HCT116 (cell line): ENCODE results near the gene MADD. TPM values are rescaled to one million over a fixed set of nuclear protein-coding genes. Genes with fewer than 3 reads are reported as not detected.

Experiments
- ATAC-seq: fragments of 200-7000 bp; cut with Tn5 transposase; 2 replicates; pipeline ENCODE4 v1.9.1; 2020; ENCODE audit warnings: mild to moderate bottlenecking, moderate library complexity
- BruUV-seq: library from RNA; stranded (reverse); fragments of 400-500 nt; replicated peaks from 2 replicates; lab custom pipeline; 2021; lab: Mats Ljungman, UMichigan
- CTCF ChIA-PET: fragments of 300-600 bp; sonication (Branson Sonifier 250); formaldehyde crosslinking; loops from one replicate; lab custom pipeline; 2021; ENCODE audit warnings: antibody characterized with exemption; lab: Charles Lee
- POLR2A ChIA-PET: fragments of 300-600, 350-600 bp; sonication (Branson Sonifier 250); formaldehyde crosslinking; loops from one replicate; lab custom pipeline; 2021; ENCODE audit warnings: antibody characterized with exemption; lab: Charles Lee
- RAD21 ChIA-PET, 2 experiments: fragments of 300-600 bp; sonication (Branson Sonifier 250); formaldehyde crosslinking; loops; one replicate each; lab custom pipeline; 2023; ENCODE audit warnings: low total read pairs in 2 of 2; ENCODE audit not compliant: uncharacterized antibody in 2 of 2, unreplicated experiment in 2 of 2, low non-redundant PET in 1 of 2; lab: Charles Lee
- DNase-seq: peaks from one replicate; pipeline ENCODE4 v3.0.0-alpha.2; 2010; ENCODE audit warnings: low read depth, low spot score
- H2AFZ ChIP-seq: fragments of 200-600 bp; shearing (Covaris generic), sonication (generic); 2 replicates; pipeline ENCODE4 v1.6.1; 2017; ENCODE audit warnings: low read depth, mixed run types, mixed read lengths, antibody characterized with exemption, low read length; ENCODE audit not compliant: poor library complexity, severe bottlenecking
- H3K27ac ChIP-seq: 2 replicates; pipeline ENCODE4 v1.5.1; 2012; ENCODE audit warnings: low read depth, low read length
- H3K27me3 ChIP-seq: fragments of 200-600 bp; sonication (generic); 2 replicates; pipeline ENCODE4 v1.6.1; 2016; ENCODE audit warnings: mixed run types, low read length, mixed read lengths; ENCODE audit not compliant: insufficient read depth
- H3K36me3 ChIP-seq, 2 experiments: fragments of 200-500 bp in 1 of 2; fragments of 200-600 bp in 1 of 2; sonication (Bioruptor generic) in 1 of 2; sonication (generic) in 1 of 2; 2 replicates each; pipeline versions ENCODE4 v1.5.1 to v1.6.1; 2014 to 2016; ENCODE audit warnings: low read length in 2 of 2, inconsistent platforms in 1 of 2, mixed read lengths in 1 of 2, mixed run types in 1 of 2; ENCODE audit not compliant: insufficient read depth in 2 of 2, control insufficient read depth in 1 of 2
- H3K4me1 ChIP-seq, 2 experiments: fragments of 200-600 bp in 1 of 2; sonication (generic) in 1 of 2; 2 replicates each; pipeline versions ENCODE4 v1.5.1 to v1.6.1; 2012 to 2017; ENCODE audit warnings: low read length in 2 of 2, inconsistent platforms in 1 of 2, mild to moderate bottlenecking in 1 of 2, mixed read lengths in 1 of 2, mixed run types in 1 of 2, moderate library complexity in 1 of 2; ENCODE audit not compliant: insufficient read depth in 2 of 2, control insufficient read depth in 1 of 2
- H3K4me2 ChIP-seq: fragments of 200-600 bp; sonication (generic); 2 replicates; pipeline ENCODE4 v1.6.1; 2017; ENCODE audit warnings: mixed run types, low read length, mixed read lengths
- H3K4me3 ChIP-seq, 2 experiments: fragments of 200-600 bp in 1 of 2; sonication (generic) in 1 of 2; replicated peaks in 1 of 2; 2 replicates each; pipeline ENCODE4 v1.5.1; 2011 to 2016; ENCODE audit warnings: low read length in 2 of 2, control low read depth in 1 of 2, low read depth in 1 of 2, mild to moderate bottlenecking in 1 of 2, mixed read lengths in 1 of 2, mixed run types in 1 of 2
- H3K79me2 ChIP-seq: fragments of 200-600 bp; sonication (generic); 2 replicates; pipeline ENCODE4 v1.6.1; 2017; ENCODE audit warnings: mild to moderate bottlenecking, mixed run types, low read length, moderate library complexity, mixed read lengths; ENCODE audit not compliant: insufficient read depth
- H3K9ac ChIP-seq: fragments of 200-600 bp; sonication (generic); 2 replicates; pipeline ENCODE4 v1.6.1; 2016; ENCODE audit warnings: low read length, mixed read lengths
- H3K9me2 ChIP-seq: fragments of 200-600 bp; sonication (generic), shearing (Covaris generic); 2 replicates; pipeline ENCODE4 v1.6.1; 2017; ENCODE audit warnings: mixed run types, mild to moderate bottlenecking, moderate library complexity; ENCODE audit not compliant: insufficient read depth
- H3K9me3 ChIP-seq, 2 experiments: fragments of 200-500 bp in 1 of 2; fragments of 200-600 bp in 1 of 2; sonication (Bioruptor generic) in 1 of 2; sonication (generic) in 1 of 2; 2 replicates each; pipeline ENCODE4 v1.6.1; 2014 to 2017; ENCODE audit warnings: low read length in 2 of 2, mixed read lengths in 2 of 2, inconsistent platforms in 1 of 2, low read depth in 1 of 2, mild to moderate bottlenecking in 1 of 2, mixed run types in 1 of 2, moderate library complexity in 1 of 2; ENCODE audit not compliant: control insufficient read depth in 1 of 2, insufficient read depth in 1 of 2
- H4K20me1 ChIP-seq: fragments of 200-600 bp; sonication (generic), shearing (Covaris generic); 2 replicates; pipeline ENCODE4 v1.6.1; 2017; ENCODE audit warnings: mixed run types, mild to moderate bottlenecking, moderate library complexity; ENCODE audit not compliant: insufficient read depth
- CBX3 ChIP-seq: IDR thresholded peaks from 2 replicates; pipeline ENCODE4 v1.6.1; 2012; ENCODE audit warnings: low read depth
- EGR1 ChIP-seq: IDR thresholded peaks from 2 replicates; pipeline ENCODE4 v1.6.1; 2012; ENCODE audit warnings: low read depth
- ELF1 ChIP-seq: IDR thresholded peaks from 2 replicates; pipeline ENCODE4 v1.6.1; 2012; ENCODE audit warnings: low read depth, borderline replicate concordance
- EZH2 ChIP-seq: fragments of 200-600 bp; sonication (generic); IDR thresholded peaks from 2 replicates; pipeline ENCODE4 v1.6.1; 2017; ENCODE audit warnings: antibody characterized with exemption, mixed run types
- EZH2phosphoT487 ChIP-seq: fragments of 200-600 bp; IDR thresholded peaks from 2 replicates; pipeline ENCODE4 v1.6.1; 2018; ENCODE audit warnings: antibody characterized with exemption, borderline replicate concordance
- FOSL1 ChIP-seq: IDR thresholded peaks from 2 replicates; pipeline ENCODE4 v1.6.1; 2012; ENCODE audit warnings: low read depth
- POLR2A ChIP-seq: IDR thresholded peaks from 2 replicates; pipeline ENCODE4 v1.7.0; 2011; ENCODE audit warnings: borderline replicate concordance; ENCODE audit not compliant: insufficient read depth, insufficient read length; ENCODE audit errors: extremely low read depth
- POLR2AphosphoS5 ChIP-seq: IDR thresholded peaks from 2 replicates; pipeline ENCODE4 v1.6.1; 2011; ENCODE audit warnings: mild to moderate bottlenecking, low read depth, low read length, moderate library complexity
- RAD21 ChIP-seq: IDR thresholded peaks from 2 replicates; pipeline ENCODE4 v1.6.1; 2012; ENCODE audit warnings: low read depth, mild to moderate bottlenecking
- SIN3A ChIP-seq: IDR thresholded peaks from 2 replicates; pipeline ENCODE4 v1.6.1; 2012; ENCODE audit warnings: low read depth
- SP1 ChIP-seq: IDR thresholded peaks from 2 replicates; pipeline ENCODE4 v1.6.1; 2012; ENCODE audit warnings: low read depth
- TCF7L2 ChIP-seq: IDR thresholded peaks from 2 replicates; pipeline ENCODE4 v1.7.0; 2011; ENCODE audit warnings: borderline replicate concordance, inconsistent platforms; ENCODE audit not compliant: insufficient read depth, insufficient read length; ENCODE audit errors: extremely low read depth
- ZFX ChIP-seq: fragments of 450-650 bp; IDR thresholded peaks from 2 replicates; pipeline ENCODE4 v1.6.1; 2017
- intact Hi-C: fragments of 100-400 bp; cut with micrococcal nuclease; formaldehyde crosslinking; loops from 2 replicates; pipeline ENCODE4 v1.10.0; 2022
- total RNA-seq: library from RNA; stranded (reverse); gene quantifications from one replicate; pipeline ENCODE4 v1.2.1, GENCODE V29; 2021; ENCODE audit not compliant: unreplicated experiment
- TF ChIP-seq, protein P1 (sequence below): IDR thresholded peaks from 2 replicates; pipeline ENCODE4 v1.6.1; 2011; ENCODE audit warnings: mild to moderate bottlenecking, low read length, moderate library complexity; ENCODE audit not compliant: insufficient replicate concordance; ENCODE audit errors: extremely low read depth
- TF ChIP-seq, protein P2 (sequence below), 3 experiments: fragments of 200-600 bp in 1 of 3; sonication (generic) in 1 of 3; IDR thresholded peaks in 2 of 3; conservative IDR thresholded peaks in 1 of 3; 2 replicates each; pipeline ENCODE4 v1.5.1; 2012 to 2017; ENCODE audit warnings: low read depth in 2 of 3, low read length in 2 of 3, antibody characterized with exemption in 1 of 3, borderline replicate concordance in 1 of 3, control low read depth in 1 of 3, mild to moderate bottlenecking in 1 of 3, mixed read lengths in 1 of 3, mixed run types in 1 of 3, moderate library complexity in 1 of 3; ENCODE audit not compliant: insufficient read depth in 1 of 3
- TF ChIP-seq, protein P3 (sequence below): IDR thresholded peaks from 2 replicates; pipeline ENCODE4 v1.6.1; 2012
- TF ChIP-seq, protein P4 (sequence below): IDR thresholded peaks from 2 replicates; pipeline ENCODE4 v1.6.1; 2012

Gene MADD
- total RNA-seq, 1 experiment from 2014 or later = 37.1 TPM

DNA sequence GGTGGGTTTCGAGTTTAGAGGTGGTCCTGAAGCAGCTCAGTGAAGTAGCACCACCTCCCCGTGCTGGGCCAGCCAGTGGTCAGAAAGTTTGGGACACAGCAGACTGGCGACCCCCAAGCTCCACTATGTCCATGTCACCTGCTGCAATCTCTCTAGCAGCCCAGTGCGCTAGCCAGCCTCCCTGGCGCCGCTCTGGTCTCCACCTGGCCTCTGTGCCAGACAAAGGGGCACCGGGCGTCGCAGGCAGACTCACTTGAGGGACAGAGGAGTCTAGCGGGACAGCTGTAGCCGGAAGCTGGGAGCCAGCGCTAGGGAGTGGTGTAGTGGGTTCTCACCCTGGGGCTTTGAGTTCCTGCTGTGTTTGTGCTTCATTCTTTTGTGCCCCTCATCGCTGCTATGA, 57.1 kb downstream of the MADD start:
- Histone ChIP-seq H3K9ac (no peak overlapping the region), H3K79me2 (no peaks in the 10 kb centered on the region), H4K20me1 (no peaks in the 10 kb centered on the region), H3K4me3 (no peak overlapping the region), H3K36me3 (peaks cover 7 to 12% of the 10 kb centered on the region in 2 experiments; a peak in 3 of 4 replicates), H3K9me2 (no peaks in the 10 kb centered on the region), H3K4me2 (no peak overlapping the region), H3K27ac (no peak overlapping the region), H3K9me3 (no peaks in the 10 kb centered on the region), H3K4me1 (no peaks in the 10 kb centered on the region), H2AFZ (no peak overlapping the region), H3K27me3 (no peaks in the 10 kb centered on the region)
- no peak for DNase-seq
- ChIA-PET POLR2A (no interaction called here), RAD21 (no interaction called here), CTCF (interaction anchor here (1.0 kb wide), 1 partner anchor 28 kb away, joined by 3 read pairs; no protein-coding TSS in a partner anchor)
- no peak for TF ChIP-seq SIN3A
- no peak for TF ChIP-seq RAD21
- TF ChIP-seq, protein P1, sequence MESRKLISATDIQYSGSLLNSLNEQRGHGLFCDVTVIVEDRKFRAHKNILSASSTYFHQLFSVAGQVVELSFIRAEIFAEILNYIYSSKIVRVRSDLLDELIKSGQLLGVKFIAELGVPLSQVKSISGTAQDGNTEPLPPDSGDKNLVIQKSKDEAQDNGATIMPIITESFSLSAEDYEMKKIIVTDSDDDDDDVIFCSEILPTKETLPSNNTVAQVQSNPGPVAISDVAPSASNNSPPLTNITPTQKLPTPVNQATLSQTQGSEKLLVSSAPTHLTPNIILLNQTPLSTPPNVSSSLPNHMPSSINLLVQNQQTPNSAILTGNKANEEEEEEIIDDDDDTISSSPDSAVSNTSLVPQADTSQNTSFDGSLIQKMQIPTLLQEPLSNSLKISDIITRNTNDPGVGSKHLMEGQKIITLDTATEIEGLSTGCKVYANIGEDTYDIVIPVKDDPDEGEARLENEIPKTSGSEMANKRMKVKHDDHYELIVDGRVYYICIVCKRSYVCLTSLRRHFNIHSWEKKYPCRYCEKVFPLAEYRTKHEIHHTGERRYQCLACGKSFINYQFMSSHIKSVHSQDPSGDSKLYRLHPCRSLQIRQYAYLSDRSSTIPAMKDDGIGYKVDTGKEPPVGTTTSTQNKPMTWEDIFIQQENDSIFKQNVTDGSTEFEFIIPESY = no peak
- no peak for TF ChIP-seq CBX3
- TF ChIP-seq TCF7L2 = no peak
- no peak for TF ChIP-seq POLR2A
- no peak for TF ChIP-seq ZFX
- TF ChIP-seq POLR2AphosphoS5 = no peak
- no peak for TF ChIP-seq EZH2
- TF ChIP-seq, protein P2, sequence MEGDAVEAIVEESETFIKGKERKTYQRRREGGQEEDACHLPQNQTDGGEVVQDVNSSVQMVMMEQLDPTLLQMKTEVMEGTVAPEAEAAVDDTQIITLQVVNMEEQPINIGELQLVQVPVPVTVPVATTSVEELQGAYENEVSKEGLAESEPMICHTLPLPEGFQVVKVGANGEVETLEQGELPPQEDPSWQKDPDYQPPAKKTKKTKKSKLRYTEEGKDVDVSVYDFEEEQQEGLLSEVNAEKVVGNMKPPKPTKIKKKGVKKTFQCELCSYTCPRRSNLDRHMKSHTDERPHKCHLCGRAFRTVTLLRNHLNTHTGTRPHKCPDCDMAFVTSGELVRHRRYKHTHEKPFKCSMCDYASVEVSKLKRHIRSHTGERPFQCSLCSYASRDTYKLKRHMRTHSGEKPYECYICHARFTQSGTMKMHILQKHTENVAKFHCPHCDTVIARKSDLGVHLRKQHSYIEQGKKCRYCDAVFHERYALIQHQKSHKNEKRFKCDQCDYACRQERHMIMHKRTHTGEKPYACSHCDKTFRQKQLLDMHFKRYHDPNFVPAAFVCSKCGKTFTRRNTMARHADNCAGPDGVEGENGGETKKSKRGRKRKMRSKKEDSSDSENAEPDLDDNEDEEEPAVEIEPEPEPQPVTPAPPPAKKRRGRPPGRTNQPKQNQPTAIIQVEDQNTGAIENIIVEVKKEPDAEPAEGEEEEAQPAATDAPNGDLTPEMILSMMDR (IDR thresholded peaks at IDR 0.05 in 2 of 3, conservative IDR thresholded peaks at IDR 0.05 in 1 of 3; ENCODE audit: borderline replicate concordance in 1 of 3, insufficient read depth in 1 of 3, low read depth in 2 of 3, low read length in 2 of 3) = no peak
- TF ChIP-seq, protein P3, sequence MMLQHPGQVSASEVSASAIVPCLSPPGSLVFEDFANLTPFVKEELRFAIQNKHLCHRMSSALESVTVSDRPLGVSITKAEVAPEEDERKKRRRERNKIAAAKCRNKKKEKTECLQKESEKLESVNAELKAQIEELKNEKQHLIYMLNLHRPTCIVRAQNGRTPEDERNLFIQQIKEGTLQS = no peak
- no peak for TF ChIP-seq FOSL1
- no peak for TF ChIP-seq EGR1
- TF ChIP-seq, protein P4, sequence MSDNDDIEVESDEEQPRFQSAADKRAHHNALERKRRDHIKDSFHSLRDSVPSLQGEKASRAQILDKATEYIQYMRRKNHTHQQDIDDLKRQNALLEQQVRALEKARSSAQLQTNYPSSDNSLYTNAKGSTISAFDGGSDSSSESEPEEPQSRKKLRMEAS = no peak
- no peak for TF ChIP-seq ELF1
- TF ChIP-seq EZH2phosphoT487 = no peak
- no peak for TF ChIP-seq SP1
- no TSS peak for BruUV-seq
- ATAC-seq = no peak
- intact Hi-C loops = no loop called here
